NK-92 treated with Interleukin-12 subunit alpha and Interleukin-12 subunit beta, amount 100 ng/mL, for 24 hours (cell line): ENCODE measurements around the gene ZBTB8B.
"Not testable (repeated sequence)": the region's sequence is repeated elsewhere in the genome, so short reads cannot be mapped to it uniquely, and the experiment has no call there.

ENCODE experiments used
- DNase-seq: peaks from one replicate; lab custom pipeline; 2025; lab: John Stamatoyannopoulos, UW

Gene ZBTB8B

DNA sequence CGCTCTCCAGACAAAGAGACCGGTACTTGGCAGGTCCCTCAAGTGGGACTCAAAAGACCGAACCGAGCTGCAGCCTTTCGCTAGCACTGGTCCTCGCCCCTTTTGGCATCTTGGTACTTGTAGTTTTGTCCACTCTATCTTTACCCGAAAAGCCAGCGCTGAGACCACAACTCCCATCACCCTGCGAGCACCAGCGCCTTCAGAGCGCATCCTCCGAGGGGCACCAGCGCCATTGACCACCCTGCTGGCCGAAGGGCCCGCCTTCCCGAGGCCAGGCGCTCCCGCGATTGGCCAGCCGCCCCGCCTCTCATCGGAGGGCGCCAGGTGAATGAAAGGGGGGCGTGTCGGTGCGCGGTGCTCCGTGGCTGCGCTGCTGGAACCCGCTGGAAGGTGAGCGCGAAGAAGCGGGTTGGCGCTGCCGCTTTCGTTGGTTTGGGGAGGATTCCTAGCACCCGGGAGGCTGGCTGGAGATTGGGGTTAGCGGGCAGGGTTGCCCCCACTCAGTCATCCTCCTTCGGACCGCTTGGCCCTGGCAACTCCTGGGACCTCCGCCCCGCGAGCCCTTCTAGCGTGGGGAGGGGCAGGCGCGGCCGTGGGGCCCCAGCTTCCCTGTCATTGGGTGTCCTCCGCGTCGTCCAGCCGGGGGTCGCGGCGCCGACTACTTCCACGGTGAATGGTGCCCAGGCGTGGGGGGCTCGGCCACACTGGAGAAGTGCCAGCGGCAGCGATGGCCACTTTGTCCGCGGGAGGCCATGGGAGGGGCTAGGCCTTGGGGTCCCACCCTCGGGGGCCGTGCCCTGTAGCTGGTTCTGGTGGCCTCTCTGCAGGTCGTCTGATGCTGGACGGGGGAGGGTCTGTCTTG is at the start of gene ZBTB8B:
ZBTB8B (plus strand) TSS at position 357 of the 862 bp plus-strand sequence. CDS start 5,553 bp downstream, outside the sequence.
- no peak for DNase-seq

DNA sequence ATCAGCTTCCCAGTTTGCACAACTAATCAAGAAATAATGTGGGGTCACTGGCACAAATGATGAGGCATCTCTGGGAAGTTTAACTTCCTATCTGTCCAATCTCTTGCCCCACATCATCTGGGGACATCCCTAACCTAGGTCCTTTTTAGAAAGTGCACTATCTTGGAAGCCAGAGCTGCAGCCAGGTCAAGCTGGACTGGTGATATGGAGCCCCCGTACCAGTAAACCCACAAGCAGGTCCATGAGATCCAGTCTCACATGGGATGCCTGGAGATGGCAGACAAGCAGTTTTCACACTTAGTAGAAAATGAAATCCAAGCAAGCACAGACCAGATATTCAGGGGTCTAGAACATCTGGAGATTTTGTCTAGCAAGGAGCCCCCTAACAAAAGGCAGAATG is 43.1 kb upstream of the ZBTB8B start:
- no peak for DNase-seq

DNA sequence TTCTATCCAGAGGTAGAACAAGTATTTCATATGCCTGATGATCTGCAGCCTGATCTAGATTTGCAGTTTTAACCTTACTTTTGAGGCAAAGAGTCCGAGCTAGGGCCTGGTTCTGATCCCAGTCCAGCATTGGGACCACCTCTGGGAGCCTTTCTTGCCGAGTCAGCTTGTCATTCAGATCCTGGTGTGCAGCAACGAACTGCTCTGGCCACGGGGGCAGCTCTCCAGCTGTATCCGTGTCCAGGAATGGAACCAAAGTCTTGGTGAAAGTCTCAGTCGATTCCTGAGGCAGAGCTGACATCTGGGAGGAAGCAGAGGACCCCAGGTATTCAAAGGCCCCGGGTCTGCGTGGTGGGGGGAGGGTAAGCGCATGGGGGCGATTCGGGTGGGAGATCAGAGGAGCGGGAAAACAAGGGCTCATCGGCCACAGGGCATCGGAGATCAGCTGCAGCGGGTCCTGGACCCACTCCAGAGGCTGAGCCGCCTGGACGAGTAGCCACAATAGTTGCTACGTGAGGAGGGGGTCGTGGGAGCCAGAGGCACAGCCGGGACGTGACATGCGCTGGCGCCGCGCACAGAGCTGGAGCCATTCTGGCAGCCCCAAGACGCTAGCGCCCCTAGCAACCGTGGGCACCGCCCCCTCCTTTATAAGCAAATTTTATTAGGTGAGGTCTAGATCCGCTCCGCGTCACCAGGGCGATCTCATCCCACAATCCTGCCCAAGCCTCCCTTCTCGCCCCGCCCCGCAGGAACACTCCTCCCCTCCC is 38.2 kb upstream of the ZBTB8B start:
- no peak for DNase-seq

GRCh38 chr1:32427264-32427963 is 37.5 kb upstream of the ZBTB8B start:
- no peak for DNase-seq

DNA sequence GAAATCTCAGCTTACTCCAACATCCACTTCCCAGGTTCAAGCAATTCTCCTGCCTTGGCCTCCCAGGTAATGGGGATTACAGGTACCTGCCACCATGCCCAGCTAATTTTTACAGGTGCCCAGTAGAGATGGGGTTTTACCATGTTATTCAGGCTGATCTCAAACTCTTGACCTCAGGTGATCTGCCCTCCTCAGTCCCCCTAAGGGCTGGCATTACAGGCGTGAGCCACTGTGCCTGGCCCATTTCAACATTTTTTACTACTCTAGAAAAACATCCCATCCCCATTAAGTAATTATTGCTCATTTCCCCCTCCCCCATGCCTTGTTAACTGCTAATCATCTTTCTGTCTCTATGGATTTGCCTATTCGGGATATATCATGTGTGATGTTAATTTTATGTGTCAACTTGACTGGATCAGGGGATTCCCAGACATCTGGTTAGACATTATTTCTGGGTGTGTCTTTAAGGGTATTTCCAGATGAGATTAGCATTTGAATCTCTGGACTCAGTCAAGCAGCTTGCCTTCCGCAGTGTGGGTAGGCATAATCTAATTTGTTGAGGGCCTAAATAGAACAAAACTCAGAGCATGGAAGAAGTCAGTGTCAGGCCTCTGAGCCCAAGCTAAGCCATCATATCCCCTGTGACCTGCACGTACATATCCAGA is 33.0 kb upstream of the ZBTB8B start:
- no peak for DNase-seq

- DNase-seq = no peak
Observed at GRCh38 chr1:32438136-32438535, 26.7 kb upstream of the ZBTB8B start.

DNA sequence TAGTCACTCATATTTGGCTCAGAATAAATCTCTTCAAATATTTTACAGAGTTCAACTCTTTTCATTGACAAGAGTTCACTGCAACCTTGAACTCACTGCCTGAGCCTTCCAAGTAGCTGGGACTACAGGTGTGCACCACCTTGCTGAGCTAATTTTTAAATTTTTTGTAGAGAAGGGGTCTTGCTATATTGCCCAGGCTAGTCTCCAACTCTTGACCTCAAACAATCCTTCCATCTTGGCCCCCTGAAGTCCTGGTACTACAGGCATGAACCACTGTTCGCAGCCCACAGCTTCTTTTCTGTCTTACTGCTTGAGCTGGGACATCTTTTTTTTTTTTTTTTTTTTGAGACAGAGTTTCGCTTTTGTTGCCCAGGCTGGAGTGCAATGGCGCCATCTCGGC is 26.1 kb upstream of the ZBTB8B start:
- not testable (repeated sequence) for DNase-seq

- not testable (repeated sequence) for DNase-seq
Observed at GRCh38 chr1:32441467-32441866, 23.4 kb upstream of the ZBTB8B start.

GRCh38 chr1:32447469-32448185 is 17.2 kb upstream of the ZBTB8B start:
- DNase-seq = no peak

GRCh38 chr1:32448186-32448772 is 16.6 kb upstream of the ZBTB8B start:
- DNase-seq = peak; percentile 22

DNA sequence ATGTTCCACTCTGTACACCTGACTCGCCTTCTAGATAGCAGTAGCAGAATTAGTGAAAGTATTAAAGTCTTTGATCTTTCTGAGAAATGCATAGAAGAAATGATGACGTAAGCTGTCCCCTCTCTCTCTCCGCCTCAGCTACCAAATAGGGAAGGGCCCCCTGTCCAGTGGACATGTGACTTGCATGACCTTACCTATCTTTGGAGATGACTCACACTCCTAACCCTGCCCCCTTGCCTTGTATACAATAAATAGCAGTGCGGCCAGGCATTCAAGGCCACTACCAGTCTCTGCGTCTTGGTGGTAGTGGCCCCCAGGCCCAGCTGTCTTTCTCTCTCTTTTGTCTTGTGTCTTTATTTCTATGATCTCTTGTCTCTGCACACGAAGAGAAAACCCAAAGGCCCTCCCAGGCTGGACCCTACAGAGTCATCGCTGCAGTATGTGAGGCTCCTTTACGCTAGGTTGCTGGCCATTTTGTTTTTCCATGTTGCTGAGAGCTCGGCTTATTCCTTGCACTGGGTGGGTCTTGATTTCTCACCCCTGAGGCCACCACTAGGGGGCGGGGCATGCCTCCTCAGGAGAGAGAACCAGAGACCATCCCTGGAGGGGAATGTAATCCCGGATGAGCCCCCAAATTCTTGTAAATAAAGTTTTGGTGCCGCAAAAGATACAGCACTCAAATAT is 16.0 kb upstream of the ZBTB8B start:
- DNase-seq = peak; percentile 11

GRCh38 chr1:32449457-32449831 is 15.4 kb upstream of the ZBTB8B start:
- DNase-seq = not testable (repeated sequence)

GRCh38 chr1:32454726-32455125 is 10.1 kb upstream of the ZBTB8B start:
- DNase-seq = no peak

- DNase-seq = no peak
Observed at GRCh38 chr1:32455958-32456357, 8.9 kb upstream of the ZBTB8B start.

GRCh38 chr1:32458798-32459197 is 6.1 kb upstream of the ZBTB8B start:
- DNase-seq = not testable (repeated sequence)

- DNase-seq = not testable (repeated sequence)
Observed at GRCh38 chr1:32462977-32463376, 1.9 kb upstream of the ZBTB8B start.

GRCh38 chr1:32464191-32464715 is 619 bp upstream of the ZBTB8B start:
- DNase-seq = no peak

- no peak for DNase-seq
Observed at GRCh38 chr1:32465578-32465933, 684 bp downstream of the ZBTB8B start.

DNA sequence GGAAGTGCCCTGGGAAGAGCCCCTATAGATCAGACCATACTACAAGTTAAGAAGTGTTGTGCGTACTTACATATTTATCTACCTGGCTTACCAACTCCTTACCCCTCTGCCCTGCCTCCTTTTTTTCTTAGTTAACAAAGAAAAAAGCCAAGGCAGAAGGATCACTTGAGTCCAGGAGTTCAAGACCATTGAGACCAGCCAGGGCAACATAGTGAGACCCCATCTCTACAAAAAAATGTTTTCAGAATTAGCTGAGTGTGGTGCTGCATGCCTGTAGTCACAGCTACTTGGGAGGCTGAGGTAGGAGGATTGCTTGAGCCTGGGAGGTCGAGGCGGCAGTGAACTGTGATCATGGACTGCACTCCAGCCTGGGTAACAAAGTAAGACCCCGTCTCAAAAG is 1.9 kb downstream of the ZBTB8B start:
- no peak for DNase-seq

- DNase-seq = no peak
Observed at GRCh38 chr1:32468791-32469190, 3.9 kb downstream of the ZBTB8B start.
